Common myeloid progenitor, CD34-positive (primary cell): ENCODE data around the gene RPUSD2.

Source experiments
- CTCF ChIA-PET: fragments of 350-600 bp; sonication (Branson Sonifier 250); formaldehyde crosslinking; loops from one replicate; lab custom pipeline; 2021; ENCODE audit warnings: antibody characterized with exemption; lab: Charles Lee
- POLR2A ChIA-PET: fragments of 350-600 bp; sonication (Branson Sonifier 250); formaldehyde crosslinking; loops from one replicate; lab custom pipeline; 2021; ENCODE audit warnings: antibody characterized with exemption; lab: Charles Lee
- DNase-seq, 3 donors: peaks; one replicate each; pipeline versions ENCODE4 v3.0.0 to v3.0.0-alpha.2; 2013
- H3K27ac ChIP-seq, 2 experiments: 1 replicate in 1 of 2; 2 replicates in 1 of 2; pipeline ENCODE4 v1.7.0; 2013; ENCODE audit warnings: inconsistent platforms in 2 of 2, low read length in 2 of 2, mild to moderate bottlenecking in 2 of 2, low read depth in 1 of 2, moderate library complexity in 1 of 2; ENCODE audit not compliant: severe bottlenecking in 2 of 2, insufficient read depth in 1 of 2, poor library complexity in 1 of 2
- H3K27me3 ChIP-seq, 5 experiments: replicated peaks in 2 of 5; 1 replicate in 3 of 5; 2 replicates in 2 of 5; pipeline versions ENCODE4 v1.6.1 to v1.7.0; 2013; ENCODE audit warnings: low read length in 4 of 5, mild to moderate bottlenecking in 2 of 5, moderate library complexity in 2 of 5, inconsistent platforms in 1 of 5; ENCODE audit not compliant: insufficient read depth in 5 of 5, control insufficient read depth in 4 of 5
- H3K36me3 ChIP-seq, 4 experiments: 1 replicate in 2 of 4; 2 replicates in 2 of 4; pipeline versions ENCODE4 v1.6.1 to v1.7.0; 2013; ENCODE audit warnings: low read length in 3 of 4, control low read depth in 1 of 4, mild to moderate bottlenecking in 1 of 4; ENCODE audit not compliant: control insufficient read depth in 4 of 4, insufficient read depth in 4 of 4
- H3K4me1 ChIP-seq, 4 experiments: 1 replicate in 3 of 4; 2 replicates in 1 of 4; pipeline versions ENCODE4 v1.6.1 to v1.7.1; 2013; ENCODE audit warnings: low read length in 3 of 4, mild to moderate bottlenecking in 3 of 4, control low read depth in 1 of 4, inconsistent platforms in 1 of 4, moderate library complexity in 1 of 4; ENCODE audit not compliant: control insufficient read depth in 4 of 4, insufficient read depth in 4 of 4; ENCODE audit errors: control extremely low read depth in 1 of 4
- H3K4me3 ChIP-seq, 7 experiments: 1 replicate in 4 of 7; 2 replicates in 3 of 7; pipeline versions ENCODE4 v1.5.1 to v1.7.0; 2013; ENCODE audit warnings: mild to moderate bottlenecking in 7 of 7, low read length in 6 of 7, moderate library complexity in 6 of 7, inconsistent platforms in 2 of 7, low read depth in 2 of 7, control low read depth in 1 of 7; ENCODE audit not compliant: insufficient read depth in 4 of 7, control insufficient read depth in 1 of 7; ENCODE audit errors: extremely low read depth in 1 of 7
- H3K9me3 ChIP-seq, 5 experiments: 1 replicate in 4 of 5; 2 replicates in 1 of 5; pipeline versions ENCODE4 v1.6.1 to v1.7.1; 2013; ENCODE audit warnings: low read length in 4 of 5, mild to moderate bottlenecking in 2 of 5, inconsistent platforms in 1 of 5, low read depth in 1 of 5, moderate library complexity in 1 of 5; ENCODE audit not compliant: control insufficient read depth in 4 of 5, insufficient read depth in 2 of 5; ENCODE audit errors: control extremely low read depth in 1 of 5
- WGBS: methylation state at CpG from one replicate; pipeline ENCODE4 v1.1.5; 2013; ENCODE audit not compliant: insufficient coverage; 5-methylcytosine and 5-hydroxymethylcytosine counted together

RPUSD2 gene

GRCh38 chr15:40594429-40594836 is 25.3 kb downstream of the RPUSD2 start:
- WGBS: 0% methylated on average over 22 of the region's 31 CpGs
- H3K4me3 ChIP-seq: peak overlapping the region; percentile 87 to 99 (median 97)
- DNase-seq: no peak
- H3K27ac ChIP-seq: peak overlapping the region; percentile 95 to 98
- CTCF ChIA-PET: no interaction called here
- H3K27me3 ChIP-seq: no peaks in the 10 kb centered on the region
- no peaks in the 10 kb centered on the region for H3K36me3 ChIP-seq
- no peaks in the 10 kb centered on the region for H3K9me3 ChIP-seq
- H3K4me1 ChIP-seq: peaks cover 2 to 14% (median 11%) of the 10 kb centered on the region in 4 experiments
- POLR2A ChIA-PET: no interaction called here

- 66% methylated on average over 5 of the region's 5 CpGs for WGBS
- Histone ChIP-seq H3K4me3 (peak overlapping the region in 6 of 7 experiments; percentile 87 to 99 (median 97)), H3K36me3 (no peaks in the 10 kb centered on the region), H3K27ac (peak overlapping the region in 1 of 2 experiments; percentile 98), H3K9me3 (no peaks in the 10 kb centered on the region), H3K4me1 (peaks cover 0 to 14% (median 11%) of the 10 kb centered on the region in 4 experiments), H3K27me3 (no peaks in the 10 kb centered on the region)
- no peak for DNase-seq
- CTCF ChIA-PET: interaction anchor here (0.9 kb wide), 1 partner anchor 10 kb away, joined by 3 read pairs; no protein-coding TSS in a partner anchor
- POLR2A ChIA-PET: no interaction called here
These were observed 26.1 kb downstream of the RPUSD2 start for GRCh38 chr15:40595219-40595618.

GRCh38 chr15:40595773-40596172 is 26.7 kb downstream of the RPUSD2 start:
- Histone ChIP-seq H3K36me3 (no peaks in the 10 kb centered on the region), H3K27me3 (no peaks in the 10 kb centered on the region), H3K27ac (no peak overlapping the region), H3K4me1 (peaks cover 0 to 14% (median 11%) of the 10 kb centered on the region in 4 experiments), H3K9me3 (no peaks in the 10 kb centered on the region), H3K4me3 (peak overlapping the region in 1 of 7 experiments; percentile 87)
- DNase-seq: no peak
- ChIA-PET POLR2A (no interaction called here), CTCF (interaction anchor here (0.9 kb wide), 1 partner anchor 10 kb away, joined by 3 read pairs; no protein-coding TSS in a partner anchor)
- no CpG with 5 or more reads among the region's 5 CpGs for WGBS

- POLR2A ChIA-PET: no interaction called here
- peaks cover 0 to 14% (median 11%) of the 10 kb centered on the region in 4 experiments for H3K4me1 ChIP-seq
- CTCF ChIA-PET: no interaction called here
- H3K27ac ChIP-seq: no peak overlapping the region
- H3K4me3 ChIP-seq: no peak overlapping the region
- no peak for DNase-seq
- no peaks in the 10 kb centered on the region for H3K27me3 ChIP-seq
- H3K36me3 ChIP-seq: no peaks in the 10 kb centered on the region
- WGBS: 100% methylated on average over 2 of the region's 2 CpGs
- H3K9me3 ChIP-seq: no peaks in the 10 kb centered on the region
These were observed 27.9 kb downstream of the RPUSD2 start for GRCh38 chr15:40597024-40597423.

GRCh38 chr15:40598126-40598525 is 29.0 kb downstream of the RPUSD2 start:
- no peak for DNase-seq
- H3K36me3 ChIP-seq: no peaks in the 10 kb centered on the region
- no peaks in the 10 kb centered on the region for H3K27me3 ChIP-seq
- POLR2A ChIA-PET: no interaction called here
- H3K4me3 ChIP-seq: no peak overlapping the region
- H3K9me3 ChIP-seq: no peaks in the 10 kb centered on the region
- CTCF ChIA-PET: interaction anchor here (1.0 to 1.6 kb wide), 4 partner anchors 8 to 105 kb away, joined by 3 to 4 read pairs (median 4); no protein-coding TSS in a partner anchor
- H3K4me1 ChIP-seq: peaks cover 0 to 14% (median 11%) of the 10 kb centered on the region in 4 experiments
- 90% methylated on average over 2 of the region's 3 CpGs for WGBS
- no peak overlapping the region for H3K27ac ChIP-seq

GRCh38 chr15:40598672-40599071 is 29.6 kb downstream of the RPUSD2 start:
- WGBS: 92% methylated on average over 2 of the region's 4 CpGs
- H3K27me3 ChIP-seq: no peaks in the 10 kb centered on the region
- ChIA-PET POLR2A (no interaction called here), CTCF (interaction anchor here (1.0 to 1.6 kb wide), 5 partner anchors 9 to 104 kb away, joined by 3 to 4 read pairs (median 3); no protein-coding TSS in a partner anchor)
- no peak for DNase-seq
- no peak overlapping the region for H3K27ac ChIP-seq
- H3K4me3 ChIP-seq: no peak overlapping the region
- no peaks in the 10 kb centered on the region for H3K9me3 ChIP-seq
- no peaks in the 10 kb centered on the region for H3K36me3 ChIP-seq
- H3K4me1 ChIP-seq: peaks cover 0 to 14% (median 11%) of the 10 kb centered on the region in 4 experiments

GRCh38 chr15:40600956-40601355 is 31.9 kb downstream of the RPUSD2 start:
- no peak overlapping the region for H3K27ac ChIP-seq
- ChIA-PET POLR2A (no interaction called here), CTCF (interaction anchor here (1.1 kb wide), 1 partner anchor 36 kb away, joined by 3 read pairs; the partner anchor contains the start of gene CCDC32)
- H3K27me3 ChIP-seq: no peaks in the 10 kb centered on the region
- WGBS: 92% methylated on average over 8 of the region's 12 CpGs
- no peaks in the 10 kb centered on the region for H3K9me3 ChIP-seq
- no peak overlapping the region for H3K4me3 ChIP-seq
- H3K4me1 ChIP-seq: peaks cover 0 to under 1% (median 0%) of the 10 kb centered on the region in 4 experiments
- DNase-seq: no peak
- H3K36me3 ChIP-seq: peaks cover 0 to 5% (median 2%) of the 10 kb centered on the region in 4 experiments
